DOHH2 (cell line): ENCODE results near the gene ZBTB49.
A peak's percentile ranks its signal among the peaks of the same experiment; 100 is the strongest.

Source experiments
- H3F3A ChIP-seq: fragments of 200-600 bp; sonication (generic), shearing (Covaris generic); 2 replicates; pipeline ENCODE4 v1.6.0; 2016; ENCODE audit warnings: antibody characterized with exemption, mild to moderate bottlenecking; ENCODE audit not compliant: control insufficient read depth, insufficient read depth
- H3K27ac ChIP-seq: fragments of 200-600 bp; sonication (generic); 2 replicates; pipeline ENCODE4 v1.5.1; 2014; ENCODE audit warnings: low read depth, mild to moderate bottlenecking, low read length, moderate library complexity
- H3K27me3 ChIP-seq: fragments of 200-600 bp; sonication (generic); 2 replicates; pipeline ENCODE4 v1.6.1; 2014; ENCODE audit warnings: mild to moderate bottlenecking, low read length, mixed read lengths; ENCODE audit not compliant: control insufficient read depth
- H3K36me3 ChIP-seq: fragments of 200-600 bp; sonication (generic); 2 replicates; pipeline ENCODE4 v1.6.1; 2014; ENCODE audit warnings: mild to moderate bottlenecking, low read length, moderate library complexity, mixed read lengths; ENCODE audit not compliant: control insufficient read depth
- H3K4me1 ChIP-seq: fragments of 200-600 bp; sonication (generic); 2 replicates; pipeline ENCODE4 v1.6.1; 2014; ENCODE audit warnings: mild to moderate bottlenecking, low read length, mixed read lengths; ENCODE audit not compliant: control insufficient read depth
- H3K4me2 ChIP-seq: fragments of 200-600 bp; sonication (generic); 2 replicates; pipeline ENCODE4 v1.6.0; 2014; ENCODE audit warnings: mild to moderate bottlenecking, low read length, moderate library complexity
- H3K4me3 ChIP-seq: fragments of 200-600 bp; sonication (generic); 2 replicates; pipeline ENCODE4 v1.5.1; 2014; ENCODE audit warnings: mild to moderate bottlenecking, low read length, mixed read lengths
- H3K79me2 ChIP-seq: fragments of 200-600 bp; sonication (generic); 2 replicates; pipeline ENCODE4 v1.6.1; 2014; ENCODE audit warnings: mild to moderate bottlenecking, low read length, mixed read lengths; ENCODE audit not compliant: control insufficient read depth
- H3K9me2 ChIP-seq: fragments of 200-600 bp; sonication (generic); replicated peaks from 2 replicates; pipeline ENCODE4 v1.6.1; 2014; ENCODE audit warnings: mild to moderate bottlenecking, low read length, mixed read lengths; ENCODE audit not compliant: control insufficient read depth
- H3K9me3 ChIP-seq: fragments of 200-600 bp; sonication (generic); 2 replicates; pipeline ENCODE4 v1.6.1; 2014; ENCODE audit warnings: antibody characterized with exemption, low read length, mixed read lengths; ENCODE audit not compliant: control insufficient read depth, insufficient read depth
- H4K20me1 ChIP-seq: fragments of 200-600 bp; sonication (generic); 2 replicates; pipeline ENCODE4 v1.6.0; 2014; ENCODE audit warnings: low read depth, mild to moderate bottlenecking, antibody characterized with exemption, low read length, moderate library complexity; ENCODE audit not compliant: control insufficient read depth, insufficient read depth
- EZH2phosphoT487 ChIP-seq: fragments of 200-600 bp; sonication (generic); IDR thresholded peaks from 2 replicates; pipeline ENCODE4 v1.6.1; 2017; ENCODE audit warnings: borderline replicate concordance, mild to moderate bottlenecking, antibody characterized with exemption, low read length, moderate library complexity, mixed read lengths
- TF ChIP-seq, protein P1 (sequence below): fragments of 200-600 bp; sonication (generic); IDR thresholded peaks from one replicate; pipeline ENCODE4 v1.5.1; 2014; ENCODE audit warnings: antibody characterized with exemption, mild to moderate bottlenecking, low read depth, low read length; ENCODE audit not compliant: poor library complexity, severe bottlenecking

Gene ZBTB49, protein sequence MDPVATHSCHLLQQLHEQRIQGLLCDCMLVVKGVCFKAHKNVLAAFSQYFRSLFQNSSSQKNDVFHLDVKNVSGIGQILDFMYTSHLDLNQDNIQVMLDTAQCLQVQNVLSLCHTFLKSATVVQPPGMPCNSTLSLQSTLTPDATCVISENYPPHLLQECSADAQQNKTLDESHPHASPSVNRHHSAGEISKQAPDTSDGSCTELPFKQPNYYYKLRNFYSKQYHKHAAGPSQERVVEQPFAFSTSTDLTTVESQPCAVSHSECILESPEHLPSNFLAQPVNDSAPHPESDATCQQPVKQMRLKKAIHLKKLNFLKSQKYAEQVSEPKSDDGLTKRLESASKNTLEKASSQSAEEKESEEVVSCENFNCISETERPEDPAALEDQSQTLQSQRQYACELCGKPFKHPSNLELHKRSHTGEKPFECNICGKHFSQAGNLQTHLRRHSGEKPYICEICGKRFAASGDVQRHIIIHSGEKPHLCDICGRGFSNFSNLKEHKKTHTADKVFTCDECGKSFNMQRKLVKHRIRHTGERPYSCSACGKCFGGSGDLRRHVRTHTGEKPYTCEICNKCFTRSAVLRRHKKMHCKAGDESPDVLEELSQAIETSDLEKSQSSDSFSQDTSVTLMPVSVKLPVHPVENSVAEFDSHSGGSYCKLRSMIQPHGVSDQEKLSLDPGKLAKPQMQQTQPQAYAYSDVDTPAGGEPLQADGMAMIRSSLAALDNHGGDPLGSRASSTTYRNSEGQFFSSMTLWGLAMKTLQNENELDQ

DNA sequence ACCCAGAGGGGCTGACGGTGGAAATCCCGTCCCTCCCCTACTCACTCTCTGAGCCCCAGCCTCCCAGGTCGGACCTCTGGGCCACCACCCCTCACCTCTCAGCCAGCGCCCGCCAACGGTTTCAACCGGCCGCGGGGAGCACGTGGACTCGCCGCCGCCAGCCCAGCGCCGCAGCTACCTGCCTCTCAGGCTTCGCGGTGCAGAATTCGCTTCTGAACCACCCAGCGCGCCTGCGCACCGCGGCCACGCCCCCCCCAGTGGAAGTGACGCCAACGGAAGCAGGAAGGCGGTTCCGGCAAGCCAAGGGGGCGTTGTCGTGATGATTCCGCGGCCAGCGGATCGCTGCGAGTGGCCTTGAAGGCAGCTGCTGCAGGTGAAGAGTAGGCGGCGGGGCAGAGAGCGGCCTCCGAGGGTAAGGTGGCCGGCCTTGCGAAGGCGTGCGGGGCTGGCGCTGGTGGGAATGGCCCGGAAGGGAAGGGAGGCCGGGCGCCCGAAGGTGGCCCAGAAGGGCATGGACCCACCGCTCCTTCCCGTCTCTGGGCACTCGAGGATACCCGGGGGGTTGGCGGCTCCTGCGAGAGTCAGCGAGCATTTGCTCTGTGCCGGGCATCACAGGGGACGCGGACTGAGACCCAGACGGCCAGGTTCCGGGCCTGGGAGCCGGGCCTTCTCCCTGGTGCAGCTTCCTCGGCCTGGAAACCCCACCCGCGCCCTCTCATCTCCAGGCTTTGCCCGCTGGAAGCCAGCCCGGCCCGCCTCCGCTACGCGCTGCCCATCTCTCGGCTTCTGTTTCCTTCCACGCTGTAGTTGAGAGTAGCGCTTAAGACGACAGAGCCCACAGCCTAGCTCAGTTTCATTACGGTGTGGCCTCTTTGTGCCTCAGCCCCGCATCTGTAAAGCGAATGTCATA lies at the start of gene ZBTB49, which contains the start of gene LYAR:
ZBTB49 (plus strand) TSS at position 311 of the 910 bp plus-strand sequence. CDS start 9,695 bp downstream, outside the sequence.
LYAR (minus strand) TSS at position 214 of the 910 bp plus-strand sequence. CDS start 6,412 bp downstream, outside the sequence.
- Histone ChIP-seq H3K36me3 (peaks cover 31% of the 10 kb centered on the region), H3F3A (no peaks in the 10 kb centered on the region), H3K4me3 (peak within 1 kb of the TSS; percentile 83), H3K79me2 (peaks cover 89% of the 10 kb centered on the region), H3K4me1 (peaks cover 26% of the 10 kb centered on the region), H3K27me3 (no peaks in the 10 kb centered on the region), H3K27ac (peak within 1 kb of the TSS; percentile 27), H3K4me2 (peak within 1 kb of the TSS; percentile 89), H3K9me2 (no peaks in the 10 kb centered on the region), H4K20me1 (peaks cover 5% of the 10 kb centered on the region; the same call in 1 of the 2 replicates), H3K9me3 (no peaks in the 10 kb centered on the region)
- TF ChIP-seq, protein P1, sequence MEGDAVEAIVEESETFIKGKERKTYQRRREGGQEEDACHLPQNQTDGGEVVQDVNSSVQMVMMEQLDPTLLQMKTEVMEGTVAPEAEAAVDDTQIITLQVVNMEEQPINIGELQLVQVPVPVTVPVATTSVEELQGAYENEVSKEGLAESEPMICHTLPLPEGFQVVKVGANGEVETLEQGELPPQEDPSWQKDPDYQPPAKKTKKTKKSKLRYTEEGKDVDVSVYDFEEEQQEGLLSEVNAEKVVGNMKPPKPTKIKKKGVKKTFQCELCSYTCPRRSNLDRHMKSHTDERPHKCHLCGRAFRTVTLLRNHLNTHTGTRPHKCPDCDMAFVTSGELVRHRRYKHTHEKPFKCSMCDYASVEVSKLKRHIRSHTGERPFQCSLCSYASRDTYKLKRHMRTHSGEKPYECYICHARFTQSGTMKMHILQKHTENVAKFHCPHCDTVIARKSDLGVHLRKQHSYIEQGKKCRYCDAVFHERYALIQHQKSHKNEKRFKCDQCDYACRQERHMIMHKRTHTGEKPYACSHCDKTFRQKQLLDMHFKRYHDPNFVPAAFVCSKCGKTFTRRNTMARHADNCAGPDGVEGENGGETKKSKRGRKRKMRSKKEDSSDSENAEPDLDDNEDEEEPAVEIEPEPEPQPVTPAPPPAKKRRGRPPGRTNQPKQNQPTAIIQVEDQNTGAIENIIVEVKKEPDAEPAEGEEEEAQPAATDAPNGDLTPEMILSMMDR: no peak
- no peak for TF ChIP-seq EZH2phosphoT487

DNA sequence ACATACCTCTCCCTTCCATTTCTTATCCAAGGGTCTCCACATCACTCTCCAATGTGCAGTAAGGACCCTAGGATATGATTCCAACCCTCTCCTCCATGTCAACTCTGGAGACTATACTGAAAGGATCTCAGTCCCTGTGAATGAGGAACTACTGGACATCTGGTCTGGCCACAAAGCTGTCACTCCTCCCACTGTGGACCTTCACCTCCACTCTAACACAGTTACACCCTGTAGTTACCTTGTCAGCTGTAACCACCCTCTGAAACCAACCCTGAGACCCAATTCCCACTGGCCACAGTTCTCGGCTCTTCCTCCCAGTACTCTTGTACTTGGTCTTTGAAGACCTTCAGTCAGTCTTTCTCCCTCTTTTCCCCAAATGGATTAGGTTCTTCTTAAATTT lies 44.9 kb upstream of the ZBTB49 start:
- no peak overlapping the region for H3K27ac ChIP-seq
- H4K20me1 ChIP-seq: no peaks in the 10 kb centered on the region
- H3K4me2 ChIP-seq: no peak overlapping the region
- peaks cover 18% of the 10 kb centered on the region for H3K4me1 ChIP-seq
- no peaks in the 10 kb centered on the region for H3K9me3 ChIP-seq
- no peak overlapping the region for H3K4me3 ChIP-seq
- H3K36me3 ChIP-seq: peaks cover 56% of the 10 kb centered on the region
- H3F3A ChIP-seq: no peaks in the 10 kb centered on the region
- peaks cover 28% of the 10 kb centered on the region for H3K79me2 ChIP-seq
- H3K27me3 ChIP-seq: no peaks in the 10 kb centered on the region
- no peak for TF ChIP-seq EZH2phosphoT487
- TF ChIP-seq, protein P1: no peak
- H3K9me2 ChIP-seq: no peaks in the 10 kb centered on the region

DNA sequence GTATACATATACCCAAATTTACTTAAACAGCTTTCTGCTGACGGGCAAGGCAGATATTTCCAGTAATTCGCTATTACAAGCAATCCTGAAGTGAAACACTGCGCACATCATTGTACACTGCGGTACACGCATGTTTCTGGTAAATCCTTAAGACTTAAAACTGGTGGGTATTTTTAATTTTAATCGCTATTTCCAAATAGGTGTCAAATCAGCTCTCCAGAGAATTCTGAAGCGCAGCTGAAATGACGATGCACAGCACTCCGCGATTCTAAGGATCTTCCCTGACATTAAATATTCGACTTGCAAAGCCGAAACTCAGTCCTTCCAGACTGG lies 42.4 kb upstream of the ZBTB49 start:
- Histone ChIP-seq H3K4me1 (peaks cover 18% of the 10 kb centered on the region), H3K4me2 (peak overlapping the region; percentile 91), H3K9me3 (no peaks in the 10 kb centered on the region), H4K20me1 (no peaks in the 10 kb centered on the region), H3K9me2 (no peaks in the 10 kb centered on the region), H3K27me3 (no peaks in the 10 kb centered on the region), H3K79me2 (peaks cover 28% of the 10 kb centered on the region), H3K36me3 (peaks cover 38% of the 10 kb centered on the region), H3K27ac (peak overlapping the region; percentile 74), H3F3A (no peaks in the 10 kb centered on the region), H3K4me3 (peak overlapping the region; percentile 99)
- TF ChIP-seq, protein P1: no peak
- no peak for TF ChIP-seq EZH2phosphoT487
